ENCODE measurements around the gene TAP2. TPM values are rescaled to one million over a fixed set of nuclear protein-coding genes. Genes with fewer than 3 reads are reported as not detected.

The TAP2 gene
- polyA plus RNA-seq, 1 of the 3 experiments (the other 2 are of a cell fraction) = 19.9 TPM

- TF ChIP-seq USF2 (IDR thresholded peaks at IDR 0.05; ENCODE audit: borderline replicate concordance, low read depth, low read length) = no peak
Measured at GRCh38 chr6:32818867-32819266, 19.7 kb downstream of the TAP2 start (continued).

- no peaks in the 10 kb centered on the region for H3K9me3 ChIP-seq
- no peaks in the 10 kb centered on the region for H4K20me1 ChIP-seq (ENCODE audit: insufficient read depth)
- H3K27me3 ChIP-seq (ENCODE audit: insufficient read depth) = peaks cover 40% of the 10 kb centered on the region
- H3F3A ChIP-seq (replicated peaks; ENCODE audit: insufficient read depth) = no peaks in the 10 kb centered on the region
- POLR2A ChIA-PET = no interaction called here
- no peak within 1 kb of the TSS for H3K9ac ChIP-seq
- no peak for DNase-seq
- no peaks in the 10 kb centered on the region for H3K9me2 ChIP-seq
- no peak within 1 kb of the TSS for H3K4me2 ChIP-seq
- H2AFZ ChIP-seq (ENCODE audit: low read depth) = no peak within 1 kb of the TSS
- no peaks in the 10 kb centered on the region for H3K4me1 ChIP-seq (ENCODE audit: control insufficient read depth in 1 of 2, insufficient read depth in 2 of 2, low read depth in 1 of 2, low read length in 1 of 2)
- H3K79me2 ChIP-seq (ENCODE audit: insufficient read depth) = no peaks in the 10 kb centered on the region
- TF ChIP-seq CTCF (IDR thresholded peaks at IDR 0.05) = no peak
- TF ChIP-seq RFX5 (IDR thresholded peaks at IDR 0.05; ENCODE audit: low read length) = peak; percentile 97
- H3K36me3 ChIP-seq (replicated peaks in 1 of 2; ENCODE audit: control insufficient read depth in 1 of 2, insufficient read depth in 2 of 2, low read length in 1 of 2) = no peaks in the 10 kb centered on the region
- H3K27ac ChIP-seq (ENCODE audit: low read depth in 2 of 2, low read length in 1 of 2) = no peak within 1 kb of the TSS
- H3K4me3 ChIP-seq (ENCODE audit: low read depth in 2 of 2, low read length in 1 of 2) = no peak within 1 kb of the TSS
- CTCF ChIA-PET = no interaction called here
- 5% methylated on average over 3 of the region's 3 CpGs for WGBS (ENCODE audit: low lambda C conversion rate)
Measured at GRCh38 chr6:32816746-32817204, 21.8 kb downstream of the TAP2 start, which contains the start of gene HLA-DOB. Gene HLA-DOB, minus strand, starts transcription at chr6:32817002. Its CDS starts 51 bp downstream, at chr6:32816951.

- DNase-seq = no peak
- CTCF ChIA-PET = interaction anchor here (1.0 kb wide), 1 partner anchor 23 kb away, joined by 3 read pairs; the partner anchor contains the start of gene TAP2
- no peak overlapping the region for H3K4me2 ChIP-seq
- no peaks in the 10 kb centered on the region for H3K79me2 ChIP-seq (ENCODE audit: insufficient read depth)
- H3K4me3 ChIP-seq (ENCODE audit: low read depth in 2 of 2, low read length in 1 of 2) = no peak overlapping the region
- no peak overlapping the region for H3K27ac ChIP-seq (ENCODE audit: low read depth in 2 of 2, low read length in 1 of 2)
- POLR2A ChIA-PET = no interaction called here
- H3K27me3 ChIP-seq (ENCODE audit: insufficient read depth) = peaks cover 40% of the 10 kb centered on the region
- H2AFZ ChIP-seq (ENCODE audit: low read depth) = no peak overlapping the region
- H3F3A ChIP-seq (replicated peaks; ENCODE audit: insufficient read depth) = no peaks in the 10 kb centered on the region
- WGBS (ENCODE audit: low lambda C conversion rate) = 41% methylated on average over 2 of the region's 2 CpGs
- H3K9me3 ChIP-seq = no peaks in the 10 kb centered on the region
- no peaks in the 10 kb centered on the region for H3K9me2 ChIP-seq
- no peaks in the 10 kb centered on the region for H3K36me3 ChIP-seq (replicated peaks in 1 of 2; ENCODE audit: control insufficient read depth in 1 of 2, insufficient read depth in 2 of 2, low read length in 1 of 2)
- no peaks in the 10 kb centered on the region for H3K4me1 ChIP-seq (ENCODE audit: control insufficient read depth in 1 of 2, insufficient read depth in 2 of 2, low read depth in 1 of 2, low read length in 1 of 2)
- no peak overlapping the region for H3K9ac ChIP-seq
- no peaks in the 10 kb centered on the region for H4K20me1 ChIP-seq (ENCODE audit: insufficient read depth)
- TF ChIP-seq GATA2 (CRISPR knock-in tag; IDR thresholded peaks at IDR 0.05) = no peak
- TF ChIP-seq USF1 (IDR thresholded peaks at IDR 0.05; ENCODE audit: borderline replicate concordance, low read depth) = no peak
- TF ChIP-seq NFIC (IDR thresholded peaks at IDR 0.05; ENCODE audit: borderline replicate concordance) = no peak
- no peak for TF ChIP-seq GABPA (IDR thresholded peaks at IDR 0.05; ENCODE audit: low read depth)
- no peak for TF ChIP-seq EZH2phosphoT487 (IDR thresholded peaks at IDR 0.05; ENCODE audit: borderline replicate concordance, low read depth)
- no peak for TF ChIP-seq FOXJ3 (CRISPR knock-in tag; IDR thresholded peaks at IDR 0.05)
- no peak for TF ChIP-seq NRF1 (IDR thresholded peaks at IDR 0.05; ENCODE audit: low read depth, low read length)
- TF ChIP-seq SIN3A (IDR thresholded peaks at IDR 0.05; ENCODE audit: borderline replicate concordance, low read depth, low read length) = no peak
- TF ChIP-seq TAF1 (IDR thresholded peaks at IDR 0.05; ENCODE audit: borderline replicate concordance, low read depth, low read length) = no peak
- TF ChIP-seq MAX (IDR thresholded peaks at IDR 0.05; ENCODE audit: low read depth) = no peak
- TF ChIP-seq EP300 (IDR thresholded peaks at IDR 0.05; ENCODE audit: borderline replicate concordance in 1 of 2, low read depth in 1 of 2, low read length in 1 of 2) = no peak
- TF ChIP-seq REST (IDR thresholded peaks at IDR 0.05; ENCODE audit: low read depth, low read length) = no peak
- TF ChIP-seq TCF12 (IDR thresholded peaks at IDR 0.05) = no peak
- TF ChIP-seq IRF3 (IDR thresholded peaks at IDR 0.05; ENCODE audit: low read depth, low read length) = no peak
Measured at GRCh38 chr6:32815996-32816395, 22.5 kb downstream of the TAP2 start.
